Adrenal gland (tissue), 5 donors: Measurements from ENCODE around the gene RRP1.

Experiments used
- CTCF ChIP-seq, 6 experiments: fragments of 450-650 bp in 4 of 6; fragments of 200-600 bp in 2 of 6; sonication (generic) in 1 of 6; IDR thresholded peaks; 1 replicate in 5 of 6; 2 replicates in 1 of 6; pipeline versions ENCODE4 v1.5.1 to v1.8.0; 2016 to 2021; ENCODE audit warnings: antibody characterized with exemption in 6 of 6, mild to moderate bottlenecking in 2 of 6, moderate library complexity in 1 of 6
- POLR2A ChIP-seq, 2 donors: fragments of 450-650 bp; IDR thresholded peaks; one replicate each; pipeline ENCODE4 v1.6.1; 2017; ENCODE audit warnings: antibody characterized with exemption in 2 of 2, mild to moderate bottlenecking in 2 of 2, moderate library complexity in 1 of 2
- donor health status: DM: no; HTN: no; CAD: no.

GRCh38 chr21:43815107-43815613 is 25.8 kb downstream of the RRP1 start:
- TF ChIP-seq CTCF (IDR thresholded peaks at IDR 0.05) (no peak), POLR2A (IDR thresholded peaks at IDR 0.05) (no peak)
